ENCODE measurements around the gene APAF1.
"Not testable (repeated sequence)": the region's sequence is repeated elsewhere in the genome, so short reads cannot be mapped to it uniquely, and the experiment has no call there.

Gene APAF1

DNA sequence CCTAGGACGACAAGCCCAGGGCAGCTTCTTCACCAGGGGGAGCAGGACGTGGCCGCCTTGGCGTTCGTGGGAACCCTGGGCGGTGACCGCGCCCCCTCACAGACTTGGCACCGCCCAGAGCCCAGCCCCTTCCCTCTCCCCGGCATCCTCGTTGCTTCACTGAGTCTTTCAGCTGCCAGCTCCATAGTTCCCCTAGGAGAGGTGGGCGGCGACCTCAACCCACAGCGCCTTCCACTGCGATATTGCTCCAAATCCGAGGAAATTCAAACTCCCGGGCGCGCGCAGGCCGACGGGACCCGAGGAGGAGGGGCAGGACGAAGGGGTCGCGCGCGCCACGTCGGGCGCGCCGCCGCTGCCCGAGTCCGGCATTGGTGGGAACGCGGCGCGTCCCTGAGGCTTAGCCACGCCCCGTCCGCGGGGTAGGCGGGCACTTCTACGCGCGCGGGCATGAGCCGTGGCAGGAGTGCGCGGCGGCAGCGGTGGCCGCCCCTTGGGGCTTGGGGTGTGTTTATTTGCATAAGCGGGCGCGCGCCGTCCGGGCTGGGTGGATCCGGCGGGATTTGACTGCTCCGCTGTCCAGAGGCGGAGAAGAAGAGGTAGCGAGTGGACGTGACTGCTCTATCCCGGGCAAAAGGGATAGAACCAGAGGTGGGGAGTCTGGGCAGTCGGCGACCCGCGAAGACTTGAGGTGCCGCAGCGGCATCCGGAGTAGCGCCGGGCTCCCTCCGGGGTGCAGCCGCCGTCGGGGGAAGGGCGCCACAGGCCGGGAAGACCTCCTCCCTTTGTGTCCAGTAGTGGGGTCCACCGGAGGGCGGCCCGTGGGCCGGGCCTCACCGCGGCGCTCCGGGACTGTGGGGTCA is at the start of gene APAF1, which contains the start of gene IKBIP:
Gene APAF1 (plus strand): TSS at position 579 of the 860 bp plus-strand sequence. CDS start 3,070 bp downstream, outside the sequence.
Gene IKBIP (minus strand): TSS at position 77 of the 860 bp plus-strand sequence. CDS start 87 bp downstream, outside the sequence.
- in situ Hi-C loops (cut with HindIII; ENCODE audit: low pct_ligation_motif_present, low sequenced_read_pairs), result no loop called here
- TF ChIP-seq, protein P1, sequence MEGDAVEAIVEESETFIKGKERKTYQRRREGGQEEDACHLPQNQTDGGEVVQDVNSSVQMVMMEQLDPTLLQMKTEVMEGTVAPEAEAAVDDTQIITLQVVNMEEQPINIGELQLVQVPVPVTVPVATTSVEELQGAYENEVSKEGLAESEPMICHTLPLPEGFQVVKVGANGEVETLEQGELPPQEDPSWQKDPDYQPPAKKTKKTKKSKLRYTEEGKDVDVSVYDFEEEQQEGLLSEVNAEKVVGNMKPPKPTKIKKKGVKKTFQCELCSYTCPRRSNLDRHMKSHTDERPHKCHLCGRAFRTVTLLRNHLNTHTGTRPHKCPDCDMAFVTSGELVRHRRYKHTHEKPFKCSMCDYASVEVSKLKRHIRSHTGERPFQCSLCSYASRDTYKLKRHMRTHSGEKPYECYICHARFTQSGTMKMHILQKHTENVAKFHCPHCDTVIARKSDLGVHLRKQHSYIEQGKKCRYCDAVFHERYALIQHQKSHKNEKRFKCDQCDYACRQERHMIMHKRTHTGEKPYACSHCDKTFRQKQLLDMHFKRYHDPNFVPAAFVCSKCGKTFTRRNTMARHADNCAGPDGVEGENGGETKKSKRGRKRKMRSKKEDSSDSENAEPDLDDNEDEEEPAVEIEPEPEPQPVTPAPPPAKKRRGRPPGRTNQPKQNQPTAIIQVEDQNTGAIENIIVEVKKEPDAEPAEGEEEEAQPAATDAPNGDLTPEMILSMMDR (IDR thresholded peaks at IDR 0.05; ENCODE audit: low read depth, low read length, missing control alignments), result peak; percentile 20
- Histone ChIP-seq H3K27ac (peak within 1 kb of the TSS; percentile 94), H3K36me3 (replicated peaks) (peaks cover 8% of the 10 kb centered on the region), H3K4me3 (ENCODE audit: low read depth, low read length) (peak within 1 kb of the TSS; percentile 87), H3K27me3 (replicated peaks) (no peaks in the 10 kb centered on the region)
- DNase-seq, result peak; percentile 96

GRCh38 chr12:98597313-98597712 is 47.8 kb upstream of the APAF1 start:
- in situ Hi-C loops (cut with HindIII; ENCODE audit: low pct_ligation_motif_present, low sequenced_read_pairs); H3K4me3 ChIP-seq (ENCODE audit: low read depth, low read length); DNase-seq; H3K27ac ChIP-seq; H3K27me3 ChIP-seq (replicated peaks): not testable (repeated sequence)
- peaks cover 69% of the 10 kb centered on the region for H3K36me3 ChIP-seq (replicated peaks)

GRCh38 chr12:98601924-98602323 is 43.2 kb upstream of the APAF1 start:
- TF ChIP-seq, protein P1 (IDR thresholded peaks at IDR 0.05; ENCODE audit: low read depth, low read length, missing control alignments), result no peak
- Histone ChIP-seq H3K4me3 (ENCODE audit: low read depth, low read length) (no peak overlapping the region), H3K27ac (no peak overlapping the region), H3K27me3 (replicated peaks) (no peaks in the 10 kb centered on the region), H3K36me3 (replicated peaks) (peaks cover 68% of the 10 kb centered on the region)
- in situ Hi-C loops (cut with HindIII; ENCODE audit: low pct_ligation_motif_present, low sequenced_read_pairs), result no loop called here
- DNase-seq, result no peak

DNA sequence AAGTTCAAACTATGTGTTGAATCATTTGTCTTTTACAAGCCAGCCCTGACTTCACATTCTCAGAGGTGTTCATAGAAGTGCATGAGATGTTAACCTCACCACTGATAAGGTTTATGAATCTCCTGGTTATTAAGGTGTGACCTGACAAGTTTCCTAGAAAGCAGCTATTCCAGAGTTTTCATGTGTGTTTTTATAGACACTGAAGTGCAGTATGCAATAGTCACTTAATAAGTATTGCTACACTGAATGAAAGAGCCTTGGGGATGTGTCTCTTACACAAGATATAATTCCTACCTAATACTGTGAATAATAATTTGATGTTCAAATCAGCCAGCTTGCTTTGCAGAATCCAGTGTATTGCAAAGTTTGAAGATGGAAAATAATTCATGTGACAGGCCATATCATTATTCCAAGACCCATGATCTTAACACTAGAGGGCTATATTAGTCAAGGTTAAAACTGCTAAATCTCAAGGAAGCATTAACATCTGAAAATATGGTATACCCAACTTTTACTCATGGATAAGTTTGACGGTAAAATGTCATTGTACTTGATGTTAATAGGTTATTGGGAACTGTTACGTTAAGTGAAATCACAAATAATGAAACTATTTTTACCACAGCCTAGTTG is 38.6 kb upstream of the APAF1 start:
- Histone ChIP-seq H3K36me3 (replicated peaks) (peaks cover 29% of the 10 kb centered on the region), H3K27ac (no peak overlapping the region), H3K27me3 (replicated peaks) (no peaks in the 10 kb centered on the region), H3K4me3 (ENCODE audit: low read depth, low read length) (no peak overlapping the region)
- TF ChIP-seq, protein P1 (IDR thresholded peaks at IDR 0.05; ENCODE audit: low read depth, low read length, missing control alignments), result no peak
- DNase-seq, result no peak
- in situ Hi-C loops (cut with HindIII; ENCODE audit: low pct_ligation_motif_present, low sequenced_read_pairs), result no loop called here

DNA sequence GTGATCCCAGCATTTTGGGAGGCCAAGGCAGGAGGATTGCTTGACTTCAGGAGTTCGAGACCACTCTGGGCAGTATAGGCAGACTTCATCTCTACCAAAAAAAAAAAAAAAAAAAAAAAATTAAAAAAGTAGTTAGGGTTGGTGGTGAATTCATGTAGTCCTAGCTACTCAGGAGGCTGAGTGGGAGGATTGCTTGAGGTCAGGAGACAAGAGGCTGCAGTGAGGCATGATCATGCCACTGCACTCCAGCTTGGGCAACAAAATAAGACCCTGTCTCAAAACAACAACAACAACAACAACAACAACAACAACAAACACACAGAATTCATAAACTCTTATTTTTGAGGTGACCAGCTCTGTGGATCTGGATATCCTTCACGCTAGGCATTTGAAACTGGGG is 34.5 kb upstream of the APAF1 start:
- in situ Hi-C loops (cut with HindIII; ENCODE audit: low pct_ligation_motif_present, low sequenced_read_pairs), result no loop called here
- peaks cover 2% of the 10 kb centered on the region for H3K36me3 ChIP-seq (replicated peaks)
- H3K27ac ChIP-seq, result no peak overlapping the region
- no peak overlapping the region for H3K4me3 ChIP-seq (ENCODE audit: low read depth, low read length)
- TF ChIP-seq, protein P1 (IDR thresholded peaks at IDR 0.05; ENCODE audit: low read depth, low read length, missing control alignments), result no peak
- H3K27me3 ChIP-seq (replicated peaks), result no peaks in the 10 kb centered on the region
- no peak for DNase-seq

DNA sequence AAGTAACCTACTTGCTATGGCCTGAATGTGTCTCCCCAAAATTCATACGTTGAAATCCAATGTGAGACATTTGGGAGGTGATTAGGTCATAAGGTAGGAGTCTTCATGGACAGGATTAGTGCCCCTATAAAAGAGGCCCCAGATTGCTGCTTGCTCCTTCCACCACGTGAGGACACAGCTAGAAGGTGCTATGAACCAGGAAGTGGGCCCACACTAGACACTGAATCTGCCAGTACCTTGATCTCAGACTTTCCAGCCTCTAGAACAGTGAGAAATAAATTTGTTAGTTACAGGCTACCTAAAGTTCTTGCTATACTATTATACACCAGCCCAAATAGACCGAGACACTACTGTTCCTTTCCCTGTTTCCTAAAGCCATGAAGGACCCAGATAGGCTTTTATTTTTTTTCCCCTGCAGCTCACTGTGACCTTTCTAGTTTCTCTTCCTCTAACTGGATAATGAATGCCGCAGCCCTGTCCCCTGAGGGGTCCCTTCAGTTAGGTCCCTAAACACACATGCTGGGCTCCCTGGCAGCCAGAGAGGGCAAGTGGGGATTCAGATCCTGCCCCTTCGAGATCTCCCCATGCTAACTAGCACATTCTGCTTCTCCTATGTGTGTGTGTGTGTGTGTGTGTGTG is 32.3 kb upstream of the APAF1 start:
- in situ Hi-C loops (cut with HindIII; ENCODE audit: low pct_ligation_motif_present, low sequenced_read_pairs), result no loop called here
- Histone ChIP-seq H3K36me3 (replicated peaks) (peaks cover 2% of the 10 kb centered on the region), H3K27me3 (replicated peaks) (no peaks in the 10 kb centered on the region), H3K27ac (no peak overlapping the region), H3K4me3 (ENCODE audit: low read depth, low read length) (no peak overlapping the region)
- TF ChIP-seq, protein P1 (IDR thresholded peaks at IDR 0.05; ENCODE audit: low read depth, low read length, missing control alignments), result no peak
- no peak for DNase-seq
